A172 (cell line): Measurements from ENCODE around the gene TOB1. TPM values are rescaled to one million over a fixed set of nuclear protein-coding genes. Genes with fewer than 3 reads are reported as not detected.
A peak's percentile ranks its signal among the peaks of the same experiment; 100 is the strongest.

ENCODE experiments used
- DNase-seq: peaks from one replicate; pipeline ENCODE4 v3.0.0-alpha.2; 2015; ENCODE audit warnings: low spot score
- total RNA-seq: library from RNA; depleted of rRNA; stranded (reverse); fragments of >200 nt; shearing (Covaris generic); gene quantifications from 2 replicates; pipeline ENCODE4 v1.2.3, GENCODE V29; 2014; rRNA removed

TOB1 gene
- total RNA-seq, result 7.2 and 8.1 TPM in 2 replicates

GRCh38 chr17:50866261-50866949 is at the start of gene TOB1:
TOB1 (minus strand) TSS chr17:50866354; CDS start chr17:50864017, 2,337 bp downstream.
- peak; percentile 90 for DNase-seq

- DNase-seq, result no peak
Measured at GRCh38 chr17:50914505-50915063, 48.4 kb upstream of the TOB1 start.

GRCh38 chr17:50913120-50913519 is 47.0 kb upstream of the TOB1 start:
- no peak for DNase-seq

GRCh38 chr17:50911890-50912289 is 45.7 kb upstream of the TOB1 start:
- no peak for DNase-seq

GRCh38 chr17:50911450-50911849 is 45.3 kb upstream of the TOB1 start:
- no peak for DNase-seq

GRCh38 chr17:50909765-50910605 is 43.8 kb upstream of the TOB1 start:
- DNase-seq, result no peak

GRCh38 chr17:50908860-50909764 is 43.0 kb upstream of the TOB1 start:
- no peak for DNase-seq

- DNase-seq, result no peak
Measured at GRCh38 chr17:50908140-50908859, 42.1 kb upstream of the TOB1 start.

GRCh38 chr17:50906443-50906842 is 40.3 kb upstream of the TOB1 start:
- no peak for DNase-seq

GRCh38 chr17:50905460-50905803 is 39.3 kb upstream of the TOB1 start:
- no peak for DNase-seq

- DNase-seq, result no peak
Measured at GRCh38 chr17:50904518-50905459, 38.6 kb upstream of the TOB1 start.

- peak; percentile 26 for DNase-seq
Measured at GRCh38 chr17:50903604-50904517, 37.7 kb upstream of the TOB1 start.

- no peak for DNase-seq
Measured at GRCh38 chr17:50902372-50903353, 36.5 kb upstream of the TOB1 start.

GRCh38 chr17:50900383-50900892 is 34.3 kb upstream of the TOB1 start:
- no peak for DNase-seq

GRCh38 chr17:50899559-50900319 is 33.6 kb upstream of the TOB1 start:
- DNase-seq, result no peak

- DNase-seq, result no peak
Measured at GRCh38 chr17:50899005-50899460, 32.9 kb upstream of the TOB1 start.
